ENCODE data around the gene GAS2L2.

The GAS2L2 gene

GRCh38 chr17:35747540-35748017 lies 5.5 kb downstream of the GAS2L2 start:
- peak; percentile 54 for DNase-seq (ENCODE audit: low read depth, low spot score)

- DNase-seq (ENCODE audit: low read depth, low spot score): no peak
Measured at GRCh38 chr17:35745749-35746320, 7.2 kb downstream of the GAS2L2 start.

- DNase-seq (ENCODE audit: low read depth, low spot score): no peak
Measured at GRCh38 chr17:35745246-35745645, 7.8 kb downstream of the GAS2L2 start.

GRCh38 chr17:35744830-35745229 lies 8.2 kb downstream of the GAS2L2 start:
- DNase-seq (ENCODE audit: low read depth, low spot score): no peak

- no peak for DNase-seq (ENCODE audit: low read depth, low spot score)
Measured at GRCh38 chr17:35743626-35744328, 9.3 kb downstream of the GAS2L2 start.

- no peak for DNase-seq (ENCODE audit: low read depth, low spot score)
Measured at GRCh38 chr17:35742896-35743477, 10.1 kb downstream of the GAS2L2 start.

- DNase-seq (ENCODE audit: low read depth, low spot score): no peak
Measured at GRCh38 chr17:35742496-35742895, 10.5 kb downstream of the GAS2L2 start.

- no peak for DNase-seq (ENCODE audit: low read depth, low spot score)
Measured at GRCh38 chr17:35740997-35741931, 11.8 kb downstream of the GAS2L2 start.

- DNase-seq (ENCODE audit: low read depth, low spot score): no peak
Measured at GRCh38 chr17:35740216-35740615, 12.8 kb downstream of the GAS2L2 start.

GRCh38 chr17:35738519-35739133 lies 14.4 kb downstream of the GAS2L2 start:
- no peak for DNase-seq (ENCODE audit: low read depth, low spot score)

GRCh38 chr17:35736236-35736635 lies 16.8 kb downstream of the GAS2L2 start:
- DNase-seq (ENCODE audit: low read depth, low spot score): no peak

GRCh38 chr17:35735036-35735805 lies 17.8 kb downstream of the GAS2L2 start:
- no peak for DNase-seq (ENCODE audit: low read depth, low spot score)

- no peak for DNase-seq (ENCODE audit: low read depth, low spot score)
Measured at GRCh38 chr17:35734396-35734795, 18.6 kb downstream of the GAS2L2 start.

GRCh38 chr17:35733366-35733765 lies 19.7 kb downstream of the GAS2L2 start:
- no peak for DNase-seq (ENCODE audit: low read depth, low spot score)

GRCh38 chr17:35732806-35733136 lies 20.3 kb downstream of the GAS2L2 start:
- DNase-seq (ENCODE audit: low read depth, low spot score): no peak

- no peak for DNase-seq (ENCODE audit: low read depth, low spot score)
Measured at GRCh38 chr17:35731917-35732805, 20.9 kb downstream of the GAS2L2 start.

- DNase-seq (ENCODE audit: low read depth, low spot score): no peak
Measured at GRCh38 chr17:35731239-35731916, 21.7 kb downstream of the GAS2L2 start, which contains the start of gene RASL10B. Gene RASL10B (plus strand): TSS chr17:35731639. CDS start chr17:35735185, 3,546 bp downstream.

- no peak for DNase-seq (ENCODE audit: low read depth, low spot score)
Measured at GRCh38 chr17:35730400-35731005, 22.5 kb downstream of the GAS2L2 start.

- DNase-seq (ENCODE audit: low read depth, low spot score): no peak
Measured at GRCh38 chr17:35729405-35729833, 23.6 kb downstream of the GAS2L2 start.

All from activated CD4-positive, CD25-positive, alpha-beta regulatory T cell treated with anti-CD3 and anti-CD28 coated beads, Interleukin-2, amount 50 U/mL, for 16 hours (primary cell).